Measurements from ENCODE around the gene CACFD1. TPM values are rescaled to one million over a fixed set of nuclear protein-coding genes. Genes with fewer than 3 reads are reported as not detected.

The CACFD1 gene
- total and polyA plus RNA-seq, 9 donors: 11.1 to 21.5 (median 15.3) TPM

GRCh38 chr9:133517711-133518110 is 57.9 kb downstream of the CACFD1 start:
- no peak for DNase-seq
- H3K27me3 ChIP-seq (ENCODE audit: control insufficient read depth, insufficient read depth, low read length): no peaks in the 10 kb centered on the region
- H3K36me3 ChIP-seq (ENCODE audit: control insufficient read depth, insufficient read depth, low read length): peaks cover 2% of the 10 kb centered on the region
- WGBS (ENCODE audit: insufficient coverage): 77% methylated on average over 8 of the region's 8 CpGs
- no peak overlapping the region for H3K27ac ChIP-seq (ENCODE audit: low read length)
- no peak overlapping the region for H3K4me3 ChIP-seq (ENCODE audit: low read length)
- H3K9me3 ChIP-seq (replicated peaks; ENCODE audit: control insufficient read depth, low read depth, low read length): no peaks in the 10 kb centered on the region
- peaks cover 47% of the 10 kb centered on the region for H3K4me1 ChIP-seq (ENCODE audit: control insufficient read depth, insufficient read depth, low read length)

GRCh38 chr9:133518200-133518599 is 58.4 kb downstream of the CACFD1 start:
- H3K27me3 ChIP-seq (ENCODE audit: control insufficient read depth, insufficient read depth, low read length): no peaks in the 10 kb centered on the region
- H3K27ac ChIP-seq (ENCODE audit: low read length): no peak overlapping the region
- H3K9me3 ChIP-seq (replicated peaks; ENCODE audit: control insufficient read depth, low read depth, low read length): no peaks in the 10 kb centered on the region
- no peak overlapping the region for H3K4me3 ChIP-seq (ENCODE audit: low read length)
- DNase-seq: no peak
- peaks cover 47% of the 10 kb centered on the region for H3K4me1 ChIP-seq (ENCODE audit: control insufficient read depth, insufficient read depth, low read length)
- H3K36me3 ChIP-seq (ENCODE audit: control insufficient read depth, insufficient read depth, low read length): peaks cover 2% of the 10 kb centered on the region
- 93% methylated on average over 2 of the region's 5 CpGs for WGBS (ENCODE audit: insufficient coverage)

GRCh38 chr9:133518706-133519449 is 59.1 kb downstream of the CACFD1 start:
- DNase-seq: no peak
- no peak overlapping the region for H3K4me3 ChIP-seq (ENCODE audit: low read length)
- no peaks in the 10 kb centered on the region for H3K9me3 ChIP-seq (replicated peaks; ENCODE audit: control insufficient read depth, low read depth, low read length)
- no peaks in the 10 kb centered on the region for H3K27me3 ChIP-seq (ENCODE audit: control insufficient read depth, insufficient read depth, low read length)
- peaks cover 46% of the 10 kb centered on the region for H3K4me1 ChIP-seq (ENCODE audit: control insufficient read depth, insufficient read depth, low read length)
- WGBS (ENCODE audit: insufficient coverage): 94% methylated on average over 15 of the region's 27 CpGs
- H3K27ac ChIP-seq (ENCODE audit: low read length): no peak overlapping the region
- H3K36me3 ChIP-seq (ENCODE audit: control insufficient read depth, insufficient read depth, low read length): peaks cover 2% of the 10 kb centered on the region

- H3K4me1 ChIP-seq (ENCODE audit: control insufficient read depth, insufficient read depth, low read length): peaks cover 48% of the 10 kb centered on the region
- H3K9me3 ChIP-seq (replicated peaks; ENCODE audit: control insufficient read depth, low read depth, low read length): no peaks in the 10 kb centered on the region
- H3K27ac ChIP-seq (ENCODE audit: low read length): no peak overlapping the region
- WGBS (ENCODE audit: insufficient coverage): 58% methylated on average over 5 of the region's 7 CpGs
- DNase-seq: no peak
- no peak overlapping the region for H3K4me3 ChIP-seq (ENCODE audit: low read length)
- no peaks in the 10 kb centered on the region for H3K27me3 ChIP-seq (ENCODE audit: control insufficient read depth, insufficient read depth, low read length)
- H3K36me3 ChIP-seq (ENCODE audit: control insufficient read depth, insufficient read depth, low read length): peaks cover 2% of the 10 kb centered on the region
Observed at GRCh38 chr9:133519693-133520092, 59.9 kb downstream of the CACFD1 start.

- no peak overlapping the region for H3K27ac ChIP-seq (ENCODE audit: low read length)
- peaks cover 2% of the 10 kb centered on the region for H3K36me3 ChIP-seq (ENCODE audit: control insufficient read depth, insufficient read depth, low read length)
- H3K27me3 ChIP-seq (ENCODE audit: control insufficient read depth, insufficient read depth, low read length): no peaks in the 10 kb centered on the region
- 82% methylated on average over 23 of the region's 24 CpGs for WGBS (ENCODE audit: insufficient coverage)
- no peak overlapping the region for H3K4me3 ChIP-seq (ENCODE audit: low read length)
- DNase-seq: no peak
- H3K9me3 ChIP-seq (replicated peaks; ENCODE audit: control insufficient read depth, low read depth, low read length): no peaks in the 10 kb centered on the region
- peaks cover 49% of the 10 kb centered on the region for H3K4me1 ChIP-seq (ENCODE audit: control insufficient read depth, insufficient read depth, low read length)
Observed at GRCh38 chr9:133520121-133520835, 60.5 kb downstream of the CACFD1 start.

Other genes starting within 250 kb of the CACFD1 start
- gene ABO, start 184.8 kb upstream of the CACFD1 start, total RNA-seq: 0.13 TPM
- 1 to 10 TPM in 7 of 8 donors, under 1 TPM in 1; 0.70 to 8.1 (median 2.9) TPM for gene ABO, start 184.8 kb upstream of the CACFD1 start, polyA plus RNA-seq (ENCODE audit: insufficient read depth in 1 of 8, insufficient read length in 8 of 8, low replicate concordance in 1 of 8)
- 14.2 TPM for gene SURF6, start 123.8 kb upstream of the CACFD1 start, total RNA-seq
- 10 to 100 TPM; 22.5 to 25.6 (median 23.5) TPM for gene SURF6, start 123.8 kb upstream of the CACFD1 start, polyA plus RNA-seq (ENCODE audit: insufficient read depth in 1 of 8, insufficient read length in 8 of 8, low replicate concordance in 1 of 8)
- gene MED22, start 111.8 kb upstream of the CACFD1 start, total RNA-seq: 22.7 TPM
- 10 to 100 TPM; 24.2 to 29.0 (median 26.7) TPM for gene MED22, start 111.8 kb upstream of the CACFD1 start, polyA plus RNA-seq (ENCODE audit: insufficient read depth in 1 of 8, insufficient read length in 8 of 8, low replicate concordance in 1 of 8)
- 2,809 TPM for gene RPL7A, start 111.8 kb upstream of the CACFD1 start, total RNA-seq
- 1,000 to 10,000 TPM; 2,283 to 2,995 (median 2,672) TPM for gene RPL7A, start 111.8 kb upstream of the CACFD1 start, polyA plus RNA-seq (ENCODE audit: insufficient read depth in 1 of 8, insufficient read length in 8 of 8, low replicate concordance in 1 of 8)
- gene SURF1, start 103.5 kb upstream of the CACFD1 start, total RNA-seq: 19.3 TPM
- 10 to 100 TPM; 22.1 to 36.5 (median 27.9) TPM for gene SURF1, start 103.5 kb upstream of the CACFD1 start, polyA plus RNA-seq (ENCODE audit: insufficient read depth in 1 of 8, insufficient read length in 8 of 8, low replicate concordance in 1 of 8)
- gene SURF2, start 103.4 kb upstream of the CACFD1 start, total RNA-seq: 10.2 TPM
- 10 to 100 TPM; 11.3 to 15.3 (median 13.0) TPM for gene SURF2, start 103.4 kb upstream of the CACFD1 start, polyA plus RNA-seq (ENCODE audit: insufficient read depth in 1 of 8, insufficient read length in 8 of 8, low replicate concordance in 1 of 8)
- 105 TPM for gene SURF4, start 83.9 kb upstream of the CACFD1 start, total RNA-seq
- gene SURF4, start 83.9 kb upstream of the CACFD1 start, polyA plus RNA-seq (ENCODE audit: insufficient read depth in 1 of 8, insufficient read length in 8 of 8, low replicate concordance in 1 of 8): 100 to 1,000 TPM in 6 of 8 donors, 10 to 100 TPM in 2; 92.3 to 143 (median 107) TPM
- gene STKLD1, start 83.6 kb upstream of the CACFD1 start, total RNA-seq: 1.4 TPM
- gene STKLD1, start 83.6 kb upstream of the CACFD1 start, polyA plus RNA-seq (ENCODE audit: insufficient read depth in 1 of 8, insufficient read length in 8 of 8, low replicate concordance in 1 of 8): 1 to 10 TPM; 1.1 to 2.3 (median 1.8) TPM
- gene REXO4, start 42.0 kb upstream of the CACFD1 start, total RNA-seq: 26.2 TPM
- gene REXO4, start 42.0 kb upstream of the CACFD1 start, polyA plus RNA-seq (ENCODE audit: insufficient read depth in 1 of 8, insufficient read length in 8 of 8, low replicate concordance in 1 of 8): 10 to 100 TPM; 31.5 to 39.4 (median 37.6) TPM
- 3.4 TPM for gene ADAMTS13, start 37.6 kb upstream of the CACFD1 start, total RNA-seq
- 10 to 100 TPM in 2 of 8 donors, 1 to 10 TPM in 6; 5.5 to 10.5 (median 8.6) TPM for gene ADAMTS13, start 37.6 kb upstream of the CACFD1 start, polyA plus RNA-seq (ENCODE audit: insufficient read depth in 1 of 8, insufficient read length in 8 of 8, low replicate concordance in 1 of 8)
- 0.44 TPM for gene SLC2A6, start 19.1 kb downstream of the CACFD1 start, total RNA-seq
- gene SLC2A6, start 19.1 kb downstream of the CACFD1 start, polyA plus RNA-seq (ENCODE audit: insufficient read depth in 1 of 8, insufficient read length in 8 of 8, low replicate concordance in 1 of 8): 1 to 10 TPM in 7 of 8 donors, under 1 TPM in 1; 0.91 to 2.1 (median 1.4) TPM
- 23.0 TPM for gene MYMK, start 65.0 kb downstream of the CACFD1 start, total RNA-seq
- gene MYMK, start 65.0 kb downstream of the CACFD1 start, polyA plus RNA-seq (ENCODE audit: insufficient read depth in 1 of 8, insufficient read length in 8 of 8, low replicate concordance in 1 of 8): 10 to 100 TPM; 48.6 to 93.0 (median 73.3) TPM
- 4.7 TPM for gene ADAMTSL2, start 74.7 kb downstream of the CACFD1 start, total RNA-seq
- gene ADAMTSL2, start 74.7 kb downstream of the CACFD1 start, polyA plus RNA-seq (ENCODE audit: insufficient read depth in 1 of 8, insufficient read length in 8 of 8, low replicate concordance in 1 of 8): 1 to 10 TPM; 2.3 to 5.5 (median 4.6) TPM
- gene FAM163B, start 149.4 kb downstream of the CACFD1 start, total RNA-seq: not detected
- gene FAM163B, start 149.4 kb downstream of the CACFD1 start, polyA plus RNA-seq (ENCODE audit: insufficient read depth in 1 of 8, insufficient read length in 8 of 8, low replicate concordance in 1 of 8): under 1 TPM in 3 of 8 donors, not detected in 5; 0.13 to 0.36 (median 0.18) TPM
- gene DBH, start 176.4 kb downstream of the CACFD1 start, total RNA-seq: not detected
- gene DBH, start 176.4 kb downstream of the CACFD1 start, polyA plus RNA-seq (ENCODE audit: insufficient read depth in 1 of 8, insufficient read length in 8 of 8, low replicate concordance in 1 of 8): under 1 TPM; 0.48 to 0.87 (median 0.64) TPM